ENCODE data around the gene WDR76.

Gene WDR76

GRCh38 chr15:43879386-43880355, 52.9 kb downstream of the WDR76 start:
- DNase-seq, result no peak

GRCh38 chr15:43880406-43881194, 53.8 kb downstream of the WDR76 start:
- DNase-seq, result no peak

GRCh38 chr15:43881245-43881644, 54.4 kb downstream of the WDR76 start:
- no peak for DNase-seq

- no peak for DNase-seq
These were observed 55.1 kb downstream of the WDR76 start for GRCh38 chr15:43881944-43882343.

GRCh38 chr15:43883571-43883970, 56.8 kb downstream of the WDR76 start:
- DNase-seq, result no peak

- no peak for DNase-seq
These were observed 59.8 kb downstream of the WDR76 start for GRCh38 chr15:43886558-43886957.

GRCh38 chr15:43887901-43888300, 61.1 kb downstream of the WDR76 start:
- no peak for DNase-seq

GRCh38 chr15:43889042-43889441, 62.2 kb downstream of the WDR76 start:
- no peak for DNase-seq

- no peak for DNase-seq
These were observed 67.2 kb downstream of the WDR76 start for GRCh38 chr15:43893956-43894355.

- no peak for DNase-seq
These were observed 68.8 kb downstream of the WDR76 start for GRCh38 chr15:43895586-43895985.

GRCh38 chr15:43896543-43896942, 69.7 kb downstream of the WDR76 start:
- no peak for DNase-seq

GRCh38 chr15:43898891-43899290, 72.1 kb downstream of the WDR76 start:
- DNase-seq, result no peak

- DNase-seq, result no peak
These were observed 73.1 kb downstream of the WDR76 start for GRCh38 chr15:43899928-43900327.

GRCh38 chr15:43900996-43901395, 74.2 kb downstream of the WDR76 start:
- DNase-seq, result no peak

GRCh38 chr15:43901495-43901894, 74.7 kb downstream of the WDR76 start:
- DNase-seq, result no peak

- peak; percentile 0 to 46 (median 7) for DNase-seq
These were observed 77.1 kb downstream of the WDR76 start for GRCh38 chr15:43903864-43904290.

GRCh38 chr15:43905755-43906154, 79.0 kb downstream of the WDR76 start:
- no peak for DNase-seq

GRCh38 chr15:43908516-43909050, 81.8 kb downstream of the WDR76 start:
- DNase-seq, result no peak

- no peak for DNase-seq
These were observed 84.5 kb downstream of the WDR76 start for GRCh38 chr15:43911235-43911781.

GRCh38 chr15:43912208-43912607, 85.4 kb downstream of the WDR76 start:
- no peak for DNase-seq

GRCh38 chr15:43913026-43913780, 86.4 kb downstream of the WDR76 start:
- DNase-seq, result no peak

GRCh38 chr15:43913941-43914340, 87.1 kb downstream of the WDR76 start:
- no peak for DNase-seq
